CD14-positive monocyte (primary cell): Measurements from ENCODE around the gene SLC22A12. TPM values are rescaled to one million over a fixed set of nuclear protein-coding genes. Genes with fewer than 3 reads are reported as not detected.

Experiments
- DNase-seq, 3 donors: peaks; one replicate each; pipeline ENCODE4 v3.0.0-alpha.2; 2011 to 2022
- H2AFZ ChIP-seq: 2 replicates; pipeline ENCODE4 v1.6.0; 2012; ENCODE audit warnings: mild to moderate bottlenecking, low read depth, low read length, inconsistent platforms; ENCODE audit not compliant: insufficient read depth, poor library complexity, severe bottlenecking
- H3K27ac ChIP-seq, 2 donors: 1 replicate in 1 of 2; 2 replicates in 1 of 2; pipeline ENCODE4 v1.5.1; 2012 to 2013; ENCODE audit warnings: low read length in 2 of 2, control low read depth in 1 of 2, inconsistent platforms in 1 of 2, low read depth in 1 of 2, mild to moderate bottlenecking in 1 of 2
- H3K27me3 ChIP-seq, 2 donors: one replicate each; pipeline versions ENCODE4 v1.6.0 to v1.6.1; 2011 to 2013; ENCODE audit warnings: low read length in 2 of 2; ENCODE audit not compliant: control insufficient read depth in 2 of 2, insufficient read depth in 2 of 2
- H3K36me3 ChIP-seq, 2 donors: replicated peaks in 1 of 2; 1 replicate in 1 of 2; 2 replicates in 1 of 2; pipeline versions ENCODE4 v1.5.1 to v1.6.1; 2012 to 2013; ENCODE audit warnings: low read length in 2 of 2, control low read depth in 1 of 2, inconsistent platforms in 1 of 2, mild to moderate bottlenecking in 1 of 2; ENCODE audit not compliant: insufficient read depth in 2 of 2, control insufficient read depth in 1 of 2
- H3K4me1 ChIP-seq, 2 donors: 1 replicate in 1 of 2; 2 replicates in 1 of 2; pipeline versions ENCODE4 v1.5.1 to v1.6.1; 2012 to 2013; ENCODE audit warnings: low read length in 2 of 2, control low read depth in 1 of 2, inconsistent platforms in 1 of 2, mild to moderate bottlenecking in 1 of 2, moderate library complexity in 1 of 2; ENCODE audit not compliant: insufficient read depth in 2 of 2, control insufficient read depth in 1 of 2
- H3K4me2 ChIP-seq: replicated peaks from 2 replicates; pipeline ENCODE3; 2012; ENCODE audit warnings: low read length, moderate library complexity, mild to moderate bottlenecking; ENCODE audit not compliant: poor library complexity, severe bottlenecking; ENCODE audit errors: extremely low read depth
- H3K4me3 ChIP-seq, 3 experiments: fragments of 200-600 bp in 1 of 3; sonication (generic) in 1 of 3; replicated peaks in 1 of 3; 1 replicate in 2 of 3; 2 replicates in 1 of 3; pipeline ENCODE4 v1.5.1; 2011 to 2013; ENCODE audit warnings: low read length in 3 of 3, mild to moderate bottlenecking in 3 of 3, control low read depth in 2 of 3, low read depth in 2 of 3, inconsistent platforms in 1 of 3, moderate library complexity in 1 of 3
- H3K79me2 ChIP-seq: 2 replicates; pipeline ENCODE4 v1.6.0; 2012; ENCODE audit warnings: mild to moderate bottlenecking, control low read depth, inconsistent platforms, low read length, moderate library complexity; ENCODE audit not compliant: insufficient read depth
- H3K9ac ChIP-seq: 2 replicates; pipeline ENCODE4 v1.6.0; 2017; ENCODE audit warnings: low read length, mild to moderate bottlenecking; ENCODE audit not compliant: insufficient read depth, poor library complexity, severe bottlenecking
- H3K9me3 ChIP-seq, 2 donors: replicated peaks in 1 of 2; 1 replicate in 1 of 2; 2 replicates in 1 of 2; pipeline versions ENCODE4 v1.5.1 to v1.6.1; 2012 to 2013; ENCODE audit warnings: low read length in 2 of 2, control low read depth in 1 of 2; ENCODE audit not compliant: control insufficient read depth in 1 of 2, insufficient read depth in 1 of 2
- H4K20me1 ChIP-seq: 2 replicates; pipeline ENCODE4 v1.6.0; 2012; ENCODE audit warnings: mild to moderate bottlenecking, low read length, control low read depth, moderate library complexity; ENCODE audit not compliant: insufficient read depth
- H3K27ac Mint-ChIP-seq, 7 donors: one replicate each; pipeline ENCODE4 v1.8.0; 2020; ENCODE audit warnings: mild to moderate bottlenecking in 7 of 7, mixed read lengths in 7 of 7, moderate library complexity in 6 of 7, inconsistent platforms in 2 of 7
- H3K27me3 Mint-ChIP-seq, 3 donors: one replicate each; pipeline ENCODE4 v1.8.0; 2021 to 2022; ENCODE audit warnings: low read depth in 3 of 3, mild to moderate bottlenecking in 3 of 3, mixed read lengths in 3 of 3, moderate library complexity in 3 of 3, inconsistent platforms in 1 of 3
- H3K36me3 Mint-ChIP-seq, 2 donors: one replicate each; pipeline ENCODE4 v1.8.0; 2020; ENCODE audit warnings: mixed read lengths in 2 of 2, inconsistent platforms in 1 of 2, mild to moderate bottlenecking in 1 of 2
- H3K4me1 Mint-ChIP-seq: one replicate; pipeline ENCODE4 v1.8.0; 2020; ENCODE audit warnings: mild to moderate bottlenecking, mixed read lengths
- H3K4me3 Mint-ChIP-seq, 2 donors: one replicate each; pipeline ENCODE4 v1.8.0; 2020; ENCODE audit warnings: mild to moderate bottlenecking in 2 of 2, mixed read lengths in 2 of 2, moderate library complexity in 1 of 2
- H3K9me3 Mint-ChIP-seq, 7 donors: one replicate each; pipeline ENCODE4 v1.8.0; 2020 to 2022; ENCODE audit warnings: mixed read lengths in 7 of 7, mild to moderate bottlenecking in 6 of 7, moderate library complexity in 6 of 7, inconsistent platforms in 2 of 7
- CTCF ChIP-seq: fragments of 200-600 bp; IDR thresholded peaks from one replicate; pipeline ENCODE4 v1.8.0; 2022; ENCODE audit warnings: antibody characterized with exemption, mild to moderate bottlenecking
- WGBS: methylation state at CpG from one replicate; pipeline ENCODE4 v1.1.5; 2013; ENCODE audit warnings: missing lambda C conversion rate; ENCODE audit not compliant: insufficient coverage; 5-methylcytosine and 5-hydroxymethylcytosine counted together
- intact Hi-C, 2 donors: fragments of 100-400 bp; cut with micrococcal nuclease; formaldehyde crosslinking; loops; one replicate each; pipeline versions ENCODE4 v1.15.0 to v1.15.1; 2023
- polyA plus RNA-seq, 3 donors: library from polyadenylated mRNA; depleted of rRNA in 1 of 3; unstranded in 2 of 3; stranded (reverse) in 1 of 3; fragments of 300-500 nt in 2 of 3; fragments of >200 nt in 1 of 3; fragmentation: Illumina TruSeq in 2 of 3; gene quantifications; 1 replicate in 2 of 3; 2 replicates in 1 of 3; pipeline ENCODE4 v1.2.3, GENCODE V29; 2012 to 2021

Gene SLC22A12
- polyA plus RNA-seq, 3 donors, result not detected

- no peak overlapping the region for H3K27ac Mint-ChIP-seq
- no peaks in the 10 kb centered on the region for H4K20me1 ChIP-seq
- no peaks in the 10 kb centered on the region for H3K4me1 ChIP-seq
- no peak overlapping the region for H3K4me3 ChIP-seq
- no peak overlapping the region for H3K9ac ChIP-seq
- peaks cover 0 to 5% (median 3%) of the 10 kb centered on the region in 3 donors for H3K27me3 Mint-ChIP-seq
- H3K36me3 Mint-ChIP-seq, result no peaks in the 10 kb centered on the region
- no peak for TF ChIP-seq CTCF
- peaks cover 4 to 6% of the 10 kb centered on the region in 2 donors for H3K9me3 ChIP-seq
- intact Hi-C loops, result no loop called here
- H3K79me2 ChIP-seq, result no peaks in the 10 kb centered on the region
- H2AFZ ChIP-seq, result no peak overlapping the region
- no peak overlapping the region for H3K27ac ChIP-seq
- H3K27me3 ChIP-seq, result no peaks in the 10 kb centered on the region
- H3K4me2 ChIP-seq, result no peak overlapping the region
- H3K4me3 Mint-ChIP-seq, result no peak overlapping the region
- peaks cover 2% of the 10 kb centered on the region for H3K4me1 Mint-ChIP-seq
- no peaks in the 10 kb centered on the region for H3K36me3 ChIP-seq
- DNase-seq, result no peak
- peaks cover 7 to 15% (median 10%) of the 10 kb centered on the region in 7 donors for H3K9me3 Mint-ChIP-seq
- 89% methylated on average over 22 of the region's 28 CpGs for WGBS
These were observed 7.4 kb upstream of the SLC22A12 start for GRCh38 chr11:64583296-64584262.

- no peaks in the 10 kb centered on the region for H3K36me3 Mint-ChIP-seq
- peaks cover 2% of the 10 kb centered on the region for H3K4me1 Mint-ChIP-seq
- Histone ChIP-seq H3K36me3 (no peaks in the 10 kb centered on the region), H3K9me3 (peaks cover 9 to 11% of the 10 kb centered on the region in 2 donors), H3K4me3 (no peak overlapping the region), H3K27ac (no peak overlapping the region), H4K20me1 (no peaks in the 10 kb centered on the region), H3K27me3 (no peaks in the 10 kb centered on the region), H3K9ac (no peak overlapping the region), H3K4me1 (no peaks in the 10 kb centered on the region), H3K4me2 (no peak overlapping the region), H3K79me2 (no peaks in the 10 kb centered on the region), H2AFZ (no peak overlapping the region)
- H3K27me3 Mint-ChIP-seq, result peaks cover 0 to 5% (median 5%) of the 10 kb centered on the region in 3 donors
- WGBS, result 25% methylated on average over 6 of the region's 8 CpGs
- no peak overlapping the region for H3K4me3 Mint-ChIP-seq
- no peak overlapping the region for H3K27ac Mint-ChIP-seq
- intact Hi-C loops, result no loop called here
- no peak for TF ChIP-seq CTCF
- H3K9me3 Mint-ChIP-seq, result peaks cover 8 to 22% (median 14%) of the 10 kb centered on the region in 7 donors
- no peak for DNase-seq
These were observed 5.9 kb upstream of the SLC22A12 start for GRCh38 chr11:64585150-64585549.
